BJ (cell line): Measurements from ENCODE around the gene WWP2. TPM values are rescaled to one million over a fixed set of nuclear protein-coding genes. Genes with fewer than 3 reads are reported as not detected.
"Not testable (repeated sequence)": the region's sequence is repeated elsewhere in the genome, so short reads cannot be mapped to it uniquely, and the experiment has no call there.

Experiments
- CTCF ChIA-PET: fragments of 350-600 bp; formaldehyde crosslinking; extraction: SDS; loops from one replicate; lab custom pipeline; 2021; ENCODE audit warnings: antibody characterized with exemption, inconsistent platforms; lab: Yijun Ruan, JAX
- POLR2A ChIA-PET: fragments of 300-600 bp; sonication (Branson Sonifier 250); formaldehyde crosslinking; extraction: SDS; loops from one replicate; lab custom pipeline; 2021; ENCODE audit warnings: antibody characterized with exemption; lab: Charles Lee
- DNase-seq: peaks from one replicate; pipeline ENCODE4 v3.0.0-alpha.2; 2011; ENCODE audit warnings: low read depth
- H3K27me3 ChIP-seq: 2 replicates; pipeline ENCODE4 v1.6.0; 2011; ENCODE audit warnings: low read length; ENCODE audit not compliant: control insufficient read depth, insufficient read depth
- H3K36me3 ChIP-seq: 2 replicates; pipeline ENCODE4 v1.5.1; 2011; ENCODE audit warnings: low read length; ENCODE audit not compliant: control insufficient read depth, insufficient read depth
- H3K4me3 ChIP-seq: 2 replicates; pipeline ENCODE4 v1.5.1; 2011; ENCODE audit warnings: low read depth, mild to moderate bottlenecking, control low read depth, low read length
- polyA plus RNA-seq: library from polyadenylated mRNA; depleted of rRNA; stranded (reverse); fragments of >200 nt; gene quantifications from 2 replicates; pipeline ENCODE4 v1.2.3, GENCODE V29; 2011

Gene WWP2
- polyA plus RNA-seq, 1 experiment = 16.8 TPM

- POLR2A ChIA-PET, CTCF ChIA-PET: not testable (repeated sequence)
Measured at GRCh38 chr16:69952572-69953355, 190.6 kb downstream of the WWP2 start.

DNA sequence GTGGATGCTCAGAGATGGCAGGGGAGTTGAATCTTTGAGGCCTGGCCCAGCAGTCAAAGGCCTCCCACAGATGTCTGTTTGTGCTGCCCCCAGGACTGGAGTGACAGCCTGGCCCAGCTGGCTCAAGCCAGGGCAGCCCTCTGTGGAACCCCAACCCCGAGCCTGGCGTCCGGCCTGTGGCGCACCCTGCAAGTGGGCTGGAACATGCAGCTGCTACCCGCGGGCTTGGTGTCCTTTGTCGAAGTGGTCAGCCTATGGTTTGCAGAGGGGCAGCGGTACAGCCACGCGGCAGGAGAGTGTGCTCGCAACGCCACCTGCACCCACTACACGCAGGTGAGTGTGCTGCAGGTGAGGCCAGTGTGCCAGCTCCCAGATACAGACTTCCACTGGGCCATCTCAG lies 192.1 kb downstream of the WWP2 start:
- H3K4me3 ChIP-seq, H3K36me3 ChIP-seq, POLR2A ChIA-PET, H3K27me3 ChIP-seq, DNase-seq, CTCF ChIA-PET: not testable (repeated sequence)

More at GRCh38 chr16:69952572-69953355, 190.6 kb downstream of the WWP2 start:
- H3K4me3 ChIP-seq, H3K36me3 ChIP-seq, DNase-seq, H3K27me3 ChIP-seq: not testable (repeated sequence)

DNA sequence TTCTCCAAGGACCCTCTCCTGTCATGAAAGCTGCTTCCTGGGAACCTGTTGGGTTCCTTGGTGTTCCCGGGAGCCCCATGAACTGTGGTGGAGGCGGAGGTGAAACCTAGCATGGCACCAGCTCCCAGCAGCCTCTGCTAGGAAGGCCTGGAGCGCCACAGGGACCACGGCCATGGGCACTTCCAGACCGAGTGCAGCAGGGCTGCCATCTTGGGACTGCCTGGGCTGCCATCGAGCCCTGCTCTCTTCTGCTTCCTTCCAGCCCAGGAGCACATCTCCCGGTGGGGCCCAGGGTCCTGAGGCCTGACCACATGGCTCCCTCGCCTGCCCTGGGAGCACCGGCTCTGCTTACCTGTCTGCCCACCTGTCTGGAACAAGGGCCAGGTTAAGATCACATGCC lies 201.2 kb downstream of the WWP2 start:
- DNase-seq, H3K36me3 ChIP-seq, H3K4me3 ChIP-seq, POLR2A ChIA-PET, H3K27me3 ChIP-seq, CTCF ChIA-PET: not testable (repeated sequence)

- H3K27me3 ChIP-seq, POLR2A ChIA-PET, CTCF ChIA-PET, H3K36me3 ChIP-seq, DNase-seq, H3K4me3 ChIP-seq: not testable (repeated sequence)
Measured at GRCh38 chr16:69964960-69965660, 203.0 kb downstream of the WWP2 start.

- H3K36me3 ChIP-seq, H3K27me3 ChIP-seq, DNase-seq, H3K4me3 ChIP-seq, CTCF ChIA-PET, POLR2A ChIA-PET: not testable (repeated sequence)
Measured at GRCh38 chr16:69965661-69966054, 203.5 kb downstream of the WWP2 start.

DNA sequence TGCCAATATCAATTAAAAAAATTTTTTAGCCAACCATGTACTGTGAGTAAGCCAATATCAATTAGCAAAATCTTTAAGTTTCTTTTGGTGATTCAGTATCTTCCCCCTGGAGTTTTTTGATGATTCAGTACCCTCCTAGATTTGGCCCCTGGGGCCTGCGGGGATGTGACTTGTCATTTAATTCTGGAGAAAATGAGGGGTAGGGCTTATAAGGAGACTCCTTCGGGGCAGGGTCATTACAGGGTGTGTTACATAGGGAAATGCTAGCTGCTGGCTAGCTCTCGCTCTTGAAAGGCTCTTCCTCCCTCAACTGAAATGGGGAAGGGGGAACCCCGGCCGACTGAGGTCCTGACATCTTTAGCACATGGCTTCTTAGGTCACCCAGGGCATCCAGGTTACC lies 205.6 kb downstream of the WWP2 start:
- POLR2A ChIA-PET, H3K27me3 ChIP-seq, H3K4me3 ChIP-seq, CTCF ChIA-PET, DNase-seq, H3K36me3 ChIP-seq: not testable (repeated sequence)

GRCh38 chr16:69968125-69968524 lies 206.0 kb downstream of the WWP2 start:
- H3K27me3 ChIP-seq, H3K4me3 ChIP-seq, POLR2A ChIA-PET, DNase-seq, CTCF ChIA-PET, H3K36me3 ChIP-seq: not testable (repeated sequence)

DNA sequence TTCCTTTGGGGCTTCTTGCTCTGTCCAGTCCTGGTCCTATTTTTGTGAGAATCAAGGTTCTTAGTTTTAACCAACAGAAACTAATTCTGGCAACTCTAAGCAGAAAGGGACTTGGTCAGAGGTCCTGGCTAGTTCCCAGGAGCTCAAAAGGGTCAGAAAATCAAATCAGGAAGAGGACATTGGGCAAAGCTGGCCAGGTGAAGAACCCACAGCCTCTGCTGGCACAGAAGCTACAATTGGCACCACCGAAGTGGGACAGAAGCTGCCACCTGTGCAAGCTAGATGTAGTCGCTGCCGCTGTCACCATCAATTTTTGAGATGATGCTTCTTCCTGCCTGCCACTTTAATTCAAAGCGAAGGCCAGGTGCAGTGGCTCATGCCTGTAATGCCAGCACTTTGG lies 207.5 kb downstream of the WWP2 start:
- H3K4me3 ChIP-seq, POLR2A ChIA-PET, H3K36me3 ChIP-seq, DNase-seq, H3K27me3 ChIP-seq, CTCF ChIA-PET: not testable (repeated sequence)

- DNase-seq, H3K4me3 ChIP-seq, CTCF ChIA-PET: not testable (repeated sequence)
Measured at GRCh38 chr16:69972120-69972519, 210.0 kb downstream of the WWP2 start.

GRCh38 chr16:69972935-69973334 lies 210.8 kb downstream of the WWP2 start:
- H3K4me3 ChIP-seq, H3K27me3 ChIP-seq, H3K36me3 ChIP-seq, POLR2A ChIA-PET, DNase-seq, CTCF ChIA-PET: not testable (repeated sequence)

More at GRCh38 chr16:69972120-69972519, 210.0 kb downstream of the WWP2 start:
- H3K27me3 ChIP-seq, H3K36me3 ChIP-seq, POLR2A ChIA-PET: not testable (repeated sequence)

DNA sequence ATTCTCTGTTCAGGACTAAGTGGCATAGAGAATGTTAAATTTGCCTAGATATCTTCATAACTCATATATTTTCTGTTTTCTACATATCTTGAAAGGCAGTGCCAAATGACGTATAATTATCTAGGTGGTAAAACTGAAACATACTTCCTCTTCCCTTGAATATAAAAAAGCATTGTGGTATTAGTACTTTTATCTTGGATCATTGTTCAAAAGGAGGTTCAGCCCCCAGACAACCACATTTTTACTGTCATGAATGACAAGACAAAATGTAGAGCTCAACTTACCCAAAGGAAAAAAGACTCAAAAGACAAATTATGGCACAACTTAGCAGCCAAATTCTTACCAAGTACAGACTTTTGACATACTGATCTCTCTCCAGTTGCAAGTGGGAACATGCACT lies 223.1 kb downstream of the WWP2 start:
- POLR2A ChIA-PET, CTCF ChIA-PET, H3K4me3 ChIP-seq, H3K27me3 ChIP-seq, H3K36me3 ChIP-seq, DNase-seq: not testable (repeated sequence)
